Astrocyte of the hippocampus (primary cell): ENCODE data around the gene NUP50.
"Not testable (repeated sequence)": the region's sequence is repeated elsewhere in the genome, so short reads cannot be mapped to it uniquely, and the experiment has no call there.

ENCODE experiments used
- DNase-seq: peaks from one replicate; pipeline ENCODE4 v3.0.0; 2011; ENCODE audit warnings: low read depth, low spot score

The NUP50 gene

GRCh38 chr22:45159652-45160462 is 3.9 kb upstream of the NUP50 start:
- DNase-seq: peak; percentile 20

GRCh38 chr22:45162531-45162930 is 1.2 kb upstream of the NUP50 start:
- peak; percentile 40 for DNase-seq

GRCh38 chr22:45163099-45163450 is 650 bp upstream of the NUP50 start:
- DNase-seq: peak; percentile 63

GRCh38 chr22:45164270-45165088 is 754 bp downstream of the NUP50 start:
- DNase-seq: peak; percentile 44

- no peak for DNase-seq
Measured at GRCh38 chr22:45166932-45167331, 3.2 kb downstream of the NUP50 start.

- peak; percentile 34 for DNase-seq
Measured at GRCh38 chr22:45169591-45170466, 6.1 kb downstream of the NUP50 start.

- DNase-seq: no peak
Measured at GRCh38 chr22:45171830-45172229, 8.1 kb downstream of the NUP50 start.

- no peak for DNase-seq
Measured at GRCh38 chr22:45172881-45173585, 9.3 kb downstream of the NUP50 start.

GRCh38 chr22:45179276-45180049 is 15.7 kb downstream of the NUP50 start:
- no peak for DNase-seq

GRCh38 chr22:45180146-45180679 is 16.5 kb downstream of the NUP50 start:
- no peak for DNase-seq

- DNase-seq: no peak
Measured at GRCh38 chr22:45181240-45181639, 17.5 kb downstream of the NUP50 start.

GRCh38 chr22:45181766-45182165 is 18.0 kb downstream of the NUP50 start:
- no peak for DNase-seq

GRCh38 chr22:45183974-45184373 is 20.2 kb downstream of the NUP50 start:
- DNase-seq: no peak

- no peak for DNase-seq
Measured at GRCh38 chr22:45185718-45186514, 22.2 kb downstream of the NUP50 start.

- no peak for DNase-seq
Measured at GRCh38 chr22:45187891-45188290, 24.2 kb downstream of the NUP50 start.

- DNase-seq: no peak
Measured at GRCh38 chr22:45188779-45189178, 25.1 kb downstream of the NUP50 start.

GRCh38 chr22:45190202-45190872 is 26.6 kb downstream of the NUP50 start:
- DNase-seq: no peak

- not testable (repeated sequence) for DNase-seq
Measured at GRCh38 chr22:45191746-45192145, 28.0 kb downstream of the NUP50 start.

GRCh38 chr22:45192701-45193187 is 29.0 kb downstream of the NUP50 start:
- DNase-seq: no peak
